Measurements from ENCODE around the gene GOLPH3.
"Not testable (repeated sequence)": the region's sequence is repeated elsewhere in the genome, so short reads cannot be mapped to it uniquely, and the experiment has no call there.

GOLPH3 gene

GRCh38 chr5:32132757-32133156 is 41.4 kb downstream of the GOLPH3 start:
- DNase-seq: no peak

- no peak for DNase-seq
Observed at GRCh38 chr5:32131604-32132003, 42.5 kb downstream of the GOLPH3 start.

- DNase-seq: no peak
Observed at GRCh38 chr5:32130865-32131264, 43.3 kb downstream of the GOLPH3 start.

- no peak for DNase-seq
Observed at GRCh38 chr5:32129074-32129598, 45.0 kb downstream of the GOLPH3 start.

GRCh38 chr5:32127711-32128110 is 46.4 kb downstream of the GOLPH3 start:
- no peak for DNase-seq

- DNase-seq: no peak
Observed at GRCh38 chr5:32126691-32127090, 47.4 kb downstream of the GOLPH3 start.

GRCh38 chr5:32123889-32124676 is 50.0 kb downstream of the GOLPH3 start:
- DNase-seq: no peak

- DNase-seq: no peak
Observed at GRCh38 chr5:32123058-32123805, 50.9 kb downstream of the GOLPH3 start.

GRCh38 chr5:32118922-32119321 is 55.2 kb downstream of the GOLPH3 start:
- not testable (repeated sequence) for DNase-seq

GRCh38 chr5:32116574-32117313 is 57.4 kb downstream of the GOLPH3 start:
- no peak for DNase-seq

GRCh38 chr5:32115985-32116384 is 58.1 kb downstream of the GOLPH3 start:
- DNase-seq: no peak

GRCh38 chr5:32110111-32110696 is 63.9 kb downstream of the GOLPH3 start:
- no peak for DNase-seq

- no peak for DNase-seq
Observed at GRCh38 chr5:32109236-32109635, 64.9 kb downstream of the GOLPH3 start.

- no peak for DNase-seq
Observed at GRCh38 chr5:32108167-32108566, 66.0 kb downstream of the GOLPH3 start.

GRCh38 chr5:32107291-32107690 is 66.8 kb downstream of the GOLPH3 start:
- DNase-seq: no peak

GRCh38 chr5:32103521-32103920 is 70.6 kb downstream of the GOLPH3 start:
- DNase-seq: no peak

- no peak for DNase-seq
Observed at GRCh38 chr5:32102254-32102986, 71.7 kb downstream of the GOLPH3 start.

GRCh38 chr5:32100691-32101302 is 73.3 kb downstream of the GOLPH3 start:
- DNase-seq: no peak

GRCh38 chr5:32100230-32100629 is 73.9 kb downstream of the GOLPH3 start:
- DNase-seq: no peak

GRCh38 chr5:32099486-32100035 is 74.6 kb downstream of the GOLPH3 start:
- DNase-seq: no peak

GRCh38 chr5:32098890-32099310 is 75.2 kb downstream of the GOLPH3 start:
- DNase-seq: no peak
